Osteocyte (in vitro differentiated cells): ENCODE results near the gene SPTBN4. TPM values are rescaled to one million over a fixed set of nuclear protein-coding genes. Genes with fewer than 3 reads are reported as not detected.

Source experiments
- DNase-seq: peaks from one replicate; pipeline ENCODE4 v3.0.0; 2021; ENCODE audit warnings: mixed read lengths; ENCODE audit not compliant: unreplicated experiment; ENCODE audit errors: extremely low spot score
- H3K27ac Mint-ChIP-seq: one replicate; pipeline ENCODE4 v1.8.0; 2021; ENCODE audit warnings: mild to moderate bottlenecking, mixed read lengths; ENCODE audit not compliant: unreplicated experiment
- H3K27me3 Mint-ChIP-seq: one replicate; pipeline ENCODE4 v1.8.0; 2021; ENCODE audit warnings: mixed read lengths; ENCODE audit not compliant: unreplicated experiment
- H3K36me3 Mint-ChIP-seq: one replicate; pipeline ENCODE4 v1.8.0; 2021; ENCODE audit warnings: mixed read lengths; ENCODE audit not compliant: unreplicated experiment
- H3K4me1 Mint-ChIP-seq: one replicate; pipeline ENCODE4 v1.8.0; 2021; ENCODE audit warnings: mixed read lengths; ENCODE audit not compliant: unreplicated experiment
- H3K4me3 Mint-ChIP-seq: one replicate; pipeline ENCODE4 v1.8.0; 2021; ENCODE audit warnings: mild to moderate bottlenecking, moderate library complexity, mixed read lengths; ENCODE audit not compliant: unreplicated experiment
- H3K9me3 Mint-ChIP-seq: one replicate; pipeline ENCODE4 v1.8.0; 2021; ENCODE audit warnings: mixed read lengths; ENCODE audit not compliant: unreplicated experiment
- total RNA-seq: library from RNA; stranded (reverse); gene quantifications from 2 replicates; pipeline ENCODE4 v1.2.1, GENCODE V29; 2021
- TF ChIP-seq, protein P1 (sequence below): fragments of 200-600 bp; sonication (generic); IDR thresholded peaks from 2 replicates; pipeline ENCODE4 v1.5.0; 2021; ENCODE audit warnings: antibody characterized with exemption, mild to moderate bottlenecking, moderate library complexity

SPTBN4 gene
- total RNA-seq, 1 donor from 2014 or later = 0.48 TPM

DNA sequence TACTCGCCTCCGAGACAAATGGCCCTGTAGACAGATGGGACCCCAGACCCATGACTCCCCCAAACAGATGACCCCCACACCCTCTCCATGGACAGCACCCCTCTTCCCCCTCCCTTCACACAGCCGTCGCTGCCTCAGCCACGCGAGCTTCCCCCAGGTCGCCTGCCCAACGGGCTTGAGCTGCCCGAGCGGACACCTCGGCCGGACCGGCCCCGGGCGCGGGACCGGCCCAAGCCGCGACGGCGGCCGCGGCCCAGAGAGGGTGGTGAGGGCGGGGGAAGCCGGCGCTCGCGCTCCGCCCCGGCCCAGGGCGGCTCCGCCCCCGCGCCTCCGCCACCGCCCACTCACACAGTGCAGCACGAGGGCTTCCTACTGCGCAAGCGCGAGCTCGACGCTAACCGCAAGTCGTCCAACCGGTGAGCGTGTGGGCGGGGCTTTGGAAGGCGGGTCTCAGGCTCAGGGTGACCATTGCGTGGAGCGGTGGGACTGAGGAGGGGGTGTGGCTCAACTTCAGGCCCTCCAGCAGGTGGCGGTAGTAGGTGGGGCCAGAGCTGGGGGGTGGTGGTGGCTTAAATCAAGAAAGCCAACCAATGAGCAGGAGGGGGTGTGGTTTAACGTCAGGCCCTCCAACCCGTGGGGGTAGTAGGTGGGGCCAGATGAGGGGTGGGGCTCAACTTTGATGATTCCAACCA lies 103.7 kb downstream of the SPTBN4 start:
- Mint-ChIP-seq H3K27me3 (peaks cover 25% of the 10 kb centered on the region), H3K4me1 (peaks cover 12% of the 10 kb centered on the region), H3K36me3 (no peaks in the 10 kb centered on the region), H3K4me3 (peak overlapping the region; percentile 80), H3K9me3 (no peaks in the 10 kb centered on the region), H3K27ac (peak overlapping the region; percentile 71)
- TF ChIP-seq, protein P1, sequence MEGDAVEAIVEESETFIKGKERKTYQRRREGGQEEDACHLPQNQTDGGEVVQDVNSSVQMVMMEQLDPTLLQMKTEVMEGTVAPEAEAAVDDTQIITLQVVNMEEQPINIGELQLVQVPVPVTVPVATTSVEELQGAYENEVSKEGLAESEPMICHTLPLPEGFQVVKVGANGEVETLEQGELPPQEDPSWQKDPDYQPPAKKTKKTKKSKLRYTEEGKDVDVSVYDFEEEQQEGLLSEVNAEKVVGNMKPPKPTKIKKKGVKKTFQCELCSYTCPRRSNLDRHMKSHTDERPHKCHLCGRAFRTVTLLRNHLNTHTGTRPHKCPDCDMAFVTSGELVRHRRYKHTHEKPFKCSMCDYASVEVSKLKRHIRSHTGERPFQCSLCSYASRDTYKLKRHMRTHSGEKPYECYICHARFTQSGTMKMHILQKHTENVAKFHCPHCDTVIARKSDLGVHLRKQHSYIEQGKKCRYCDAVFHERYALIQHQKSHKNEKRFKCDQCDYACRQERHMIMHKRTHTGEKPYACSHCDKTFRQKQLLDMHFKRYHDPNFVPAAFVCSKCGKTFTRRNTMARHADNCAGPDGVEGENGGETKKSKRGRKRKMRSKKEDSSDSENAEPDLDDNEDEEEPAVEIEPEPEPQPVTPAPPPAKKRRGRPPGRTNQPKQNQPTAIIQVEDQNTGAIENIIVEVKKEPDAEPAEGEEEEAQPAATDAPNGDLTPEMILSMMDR = no peak
- peak; percentile 99 for DNase-seq

DNA sequence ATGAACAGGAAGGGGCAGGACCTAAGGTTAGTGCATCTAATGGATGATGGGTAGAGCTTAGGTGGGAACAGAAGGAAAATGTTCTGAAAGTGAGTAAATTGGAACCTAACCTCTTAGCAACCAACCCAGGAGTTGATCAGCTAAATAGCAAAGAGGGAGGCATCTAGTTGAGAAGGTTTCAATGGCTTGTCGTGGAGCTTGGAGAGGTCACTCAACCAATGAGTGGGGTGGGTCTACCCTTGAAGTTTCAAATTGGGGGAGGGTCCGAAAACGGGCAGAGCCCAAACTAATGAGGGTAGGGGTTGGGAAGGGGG lies 104.2 kb downstream of the SPTBN4 start:
- Mint-ChIP-seq H3K9me3 (no peaks in the 10 kb centered on the region), H3K4me3 (peak overlapping the region; percentile 27), H3K27ac (peak overlapping the region; percentile 60), H3K27me3 (peaks cover 21% of the 10 kb centered on the region), H3K4me1 (peaks cover 12% of the 10 kb centered on the region), H3K36me3 (no peaks in the 10 kb centered on the region)
- DNase-seq = no peak
- TF ChIP-seq, protein P1 = no peak

DNA sequence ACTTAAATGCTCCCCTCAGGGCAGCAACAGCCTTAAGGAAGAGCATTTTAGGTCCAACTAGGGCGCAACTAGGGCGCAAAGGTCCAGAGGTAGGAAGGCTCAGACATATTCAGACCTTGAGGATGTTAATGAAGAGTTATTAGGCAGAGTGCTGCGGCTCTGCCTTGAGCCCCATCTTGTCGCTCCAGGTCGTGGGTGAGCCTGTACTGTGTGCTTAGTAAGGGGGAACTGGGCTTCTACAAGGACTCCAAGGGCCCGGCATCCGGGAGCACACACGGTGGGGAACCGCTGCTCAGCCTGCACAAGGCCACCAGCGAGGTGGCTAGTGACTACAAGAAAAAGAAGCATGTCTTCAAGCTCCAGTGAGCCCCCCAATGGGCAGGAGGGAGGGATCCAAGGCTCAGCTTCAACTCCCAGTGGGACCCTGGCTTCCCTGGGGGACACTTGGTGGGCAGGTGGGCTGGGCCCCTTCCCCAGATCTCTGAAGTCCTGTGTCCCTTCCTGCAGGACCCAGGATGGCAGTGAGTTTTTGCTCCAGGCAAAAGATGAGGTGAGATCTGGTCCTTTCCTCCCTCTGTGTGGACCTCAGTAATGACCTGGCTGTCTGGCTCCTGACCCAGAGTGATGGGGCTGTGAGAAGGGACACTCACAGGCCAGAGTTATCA lies 105.2 kb downstream of the SPTBN4 start:
- peaks cover 15% of the 10 kb centered on the region for H3K27me3 Mint-ChIP-seq
- H3K4me1 Mint-ChIP-seq = peaks cover 12% of the 10 kb centered on the region
- no peaks in the 10 kb centered on the region for H3K9me3 Mint-ChIP-seq
- no peak overlapping the region for H3K27ac Mint-ChIP-seq
- no peak for DNase-seq
- H3K36me3 Mint-ChIP-seq = no peaks in the 10 kb centered on the region
- no peak overlapping the region for H3K4me3 Mint-ChIP-seq
- TF ChIP-seq, protein P1 = no peak

DNA sequence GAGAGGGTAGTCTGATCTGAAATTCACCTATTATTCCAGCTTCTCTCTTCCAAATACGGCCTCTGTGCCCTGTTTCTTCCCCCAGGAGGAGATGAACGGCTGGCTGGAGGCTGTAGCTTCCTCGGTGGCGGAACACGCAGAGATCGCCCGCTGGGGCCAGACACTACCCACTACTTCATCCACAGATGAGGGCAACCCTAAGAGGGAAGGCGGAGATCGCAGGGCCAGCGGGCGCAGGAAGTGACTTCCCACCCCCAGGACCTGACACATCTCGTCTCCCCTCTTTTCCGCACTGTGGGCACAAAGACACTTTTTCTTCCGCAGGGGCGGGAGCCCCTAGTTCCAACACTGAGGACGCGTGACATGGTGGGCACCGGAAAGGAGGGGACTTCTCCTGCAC lies 108.5 kb downstream of the SPTBN4 start:
- H3K36me3 Mint-ChIP-seq = no peaks in the 10 kb centered on the region
- no peak overlapping the region for H3K4me3 Mint-ChIP-seq
- H3K4me1 Mint-ChIP-seq = peaks cover 12% of the 10 kb centered on the region
- H3K27ac Mint-ChIP-seq = no peak overlapping the region
- DNase-seq = no peak
- H3K27me3 Mint-ChIP-seq = no peaks in the 10 kb centered on the region
- H3K9me3 Mint-ChIP-seq = no peaks in the 10 kb centered on the region
- TF ChIP-seq, protein P1 = no peak

DNA sequence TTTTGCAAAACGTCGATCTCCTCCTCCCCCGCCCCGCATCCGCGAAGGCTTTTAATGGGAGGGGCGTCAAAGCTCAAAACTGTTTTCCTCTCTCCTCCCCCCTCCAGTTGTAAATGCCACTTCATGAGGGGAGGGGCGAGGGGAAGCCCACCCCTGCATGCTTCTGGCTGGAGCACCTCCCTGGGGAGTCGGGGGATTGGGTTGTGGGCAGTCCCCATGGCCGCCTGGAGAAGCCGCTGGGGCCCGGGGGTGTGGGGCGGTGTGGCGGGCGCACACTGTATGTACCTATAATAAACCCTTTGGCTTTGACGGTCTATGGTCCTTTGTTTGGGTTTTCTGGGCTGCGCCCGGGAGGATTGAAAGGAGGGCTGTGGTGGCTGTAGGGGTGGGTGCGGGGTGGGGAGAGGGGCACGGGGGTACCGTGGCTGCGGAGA lies 109.4 kb downstream of the SPTBN4 start:
- no peaks in the 10 kb centered on the region for H3K36me3 Mint-ChIP-seq
- H3K4me3 Mint-ChIP-seq = peak overlapping the region; percentile 83
- no peaks in the 10 kb centered on the region for H3K9me3 Mint-ChIP-seq
- no peaks in the 10 kb centered on the region for H3K27me3 Mint-ChIP-seq
- peaks cover 7% of the 10 kb centered on the region for H3K4me1 Mint-ChIP-seq
- TF ChIP-seq, protein P1 = no peak
- DNase-seq = no peak
- H3K27ac Mint-ChIP-seq = peak overlapping the region; percentile 67
